ENCODE data around the gene ATP8A1.
"Not testable (repeated sequence)": the region's sequence is repeated elsewhere in the genome, so short reads cannot be mapped to it uniquely, and the experiment has no call there.

ATP8A1 gene

GRCh38 chr4:42656944-42657792, at the start of gene ATP8A1:
TSS of gene ATP8A1 (minus strand) at chr4:42657105. CDS start at chr4:42656873, 232 bp downstream.
- in situ Hi-C loops (cut with HindIII; ENCODE audit: low pct_ligation_motif_present, low pct_unique_long_range_greater_than_20kb, low sequenced_read_pairs), result no loop called here
- peak; percentile 82 for DNase-seq

DNA sequence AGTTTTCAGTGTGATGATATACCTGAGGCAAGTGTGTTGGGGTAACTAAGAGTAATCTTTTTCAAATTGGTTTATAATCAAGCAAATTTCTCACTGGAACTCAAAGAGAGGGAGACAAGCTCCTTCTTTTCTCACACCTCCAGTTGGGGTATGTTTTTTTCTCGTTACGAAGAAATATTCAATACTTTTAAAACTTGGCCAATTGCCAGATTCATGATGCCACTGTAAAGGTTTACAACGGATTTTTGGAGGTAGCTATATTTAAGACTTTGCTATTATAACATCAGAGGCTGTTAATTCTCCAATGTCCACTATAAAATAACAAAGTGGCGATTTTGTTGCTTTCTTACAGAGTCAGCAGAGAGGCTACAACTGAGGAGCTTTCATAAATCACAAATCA, 49.2 kb upstream of the ATP8A1 start:
- in situ Hi-C loops (cut with HindIII; ENCODE audit: low pct_ligation_motif_present, low pct_unique_long_range_greater_than_20kb, low sequenced_read_pairs), result no loop called here
- no peak for DNase-seq

DNA sequence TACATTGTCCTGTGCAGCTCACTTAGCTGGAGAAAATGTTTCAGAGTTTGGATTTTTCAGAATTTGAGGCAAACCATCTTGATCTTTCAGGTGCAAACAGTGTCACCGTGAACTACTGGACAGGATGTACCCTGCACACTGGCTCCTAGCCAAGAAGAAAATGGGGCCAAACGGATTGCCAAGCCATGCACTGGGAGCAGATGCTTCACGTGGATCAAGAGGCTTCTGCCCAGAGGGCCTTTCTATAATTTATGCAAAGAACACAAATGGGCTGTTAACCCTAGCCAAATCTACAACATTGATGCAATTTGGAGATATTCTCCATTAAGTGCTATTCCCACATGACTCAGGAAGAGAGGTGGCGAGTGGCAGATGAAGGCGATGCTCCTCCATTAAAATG, 46.9 kb upstream of the ATP8A1 start:
- DNase-seq, result no peak
- in situ Hi-C loops (cut with HindIII; ENCODE audit: low pct_ligation_motif_present, low pct_unique_long_range_greater_than_20kb, low sequenced_read_pairs), result no loop called here

DNA sequence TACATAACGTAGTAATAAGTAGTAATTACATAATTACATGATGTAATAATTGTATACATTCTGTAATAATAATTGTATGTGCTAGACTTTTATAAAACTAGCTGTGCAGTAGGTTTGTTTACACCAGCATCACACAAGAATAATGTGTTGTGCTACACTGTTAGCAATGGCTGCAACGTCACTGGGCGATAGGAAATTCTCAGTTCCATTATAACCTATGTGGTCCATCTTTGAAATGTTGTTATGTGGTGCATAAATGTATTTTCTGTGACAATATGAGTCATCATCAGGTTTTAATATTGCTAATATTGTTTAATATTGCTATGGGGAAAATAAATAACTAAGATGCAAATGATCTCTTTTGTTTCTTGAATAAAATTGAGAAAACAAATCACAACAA, 46.0 kb upstream of the ATP8A1 start:
- in situ Hi-C loops (cut with HindIII; ENCODE audit: low pct_ligation_motif_present, low pct_unique_long_range_greater_than_20kb, low sequenced_read_pairs), result no loop called here
- no peak for DNase-seq

DNA sequence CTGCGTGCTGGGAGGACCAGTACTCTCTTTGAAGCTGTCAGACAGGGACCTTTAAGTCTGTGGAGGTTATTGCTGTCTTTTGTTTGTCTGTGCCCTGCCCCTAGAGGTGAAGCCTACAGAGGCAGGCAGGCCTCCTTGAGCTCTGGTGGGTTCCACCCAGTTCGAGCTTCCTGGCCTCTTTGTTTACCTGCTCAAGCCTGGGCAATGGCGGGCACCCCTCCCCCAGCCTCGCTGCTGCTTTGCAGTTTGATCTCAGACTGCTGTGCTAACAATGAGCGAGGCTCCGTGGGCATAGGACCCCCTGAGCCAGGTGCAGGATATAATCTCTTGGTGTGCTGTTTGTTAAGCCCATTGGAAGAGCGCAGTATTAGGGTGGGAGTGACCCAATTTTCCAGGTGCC, 44.9 kb upstream of the ATP8A1 start:
- in situ Hi-C loops (cut with HindIII; ENCODE audit: low pct_ligation_motif_present, low pct_unique_long_range_greater_than_20kb, low sequenced_read_pairs); DNase-seq: not testable (repeated sequence)

DNA sequence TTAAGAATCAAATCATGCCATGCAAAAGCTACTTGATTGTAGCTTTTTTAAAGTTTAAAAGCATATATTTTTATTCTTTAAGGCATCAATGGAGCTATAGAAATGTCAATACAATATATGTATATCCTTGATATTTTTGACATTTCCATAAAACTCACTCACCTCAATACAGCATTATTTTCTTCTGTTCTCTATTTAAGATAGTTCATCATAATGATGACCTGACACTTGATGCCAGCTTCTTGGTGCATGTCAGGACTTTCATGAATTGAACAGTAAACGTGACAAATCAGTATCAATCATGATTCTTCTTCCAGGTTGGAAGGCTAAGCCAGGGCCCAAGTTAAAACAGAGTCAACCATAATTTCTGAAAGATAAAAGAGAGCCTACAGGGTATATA, 33.6 kb upstream of the ATP8A1 start:
- DNase-seq, result no peak
- in situ Hi-C loops (cut with HindIII; ENCODE audit: low pct_ligation_motif_present, low pct_unique_long_range_greater_than_20kb, low sequenced_read_pairs), result no loop called here

DNA sequence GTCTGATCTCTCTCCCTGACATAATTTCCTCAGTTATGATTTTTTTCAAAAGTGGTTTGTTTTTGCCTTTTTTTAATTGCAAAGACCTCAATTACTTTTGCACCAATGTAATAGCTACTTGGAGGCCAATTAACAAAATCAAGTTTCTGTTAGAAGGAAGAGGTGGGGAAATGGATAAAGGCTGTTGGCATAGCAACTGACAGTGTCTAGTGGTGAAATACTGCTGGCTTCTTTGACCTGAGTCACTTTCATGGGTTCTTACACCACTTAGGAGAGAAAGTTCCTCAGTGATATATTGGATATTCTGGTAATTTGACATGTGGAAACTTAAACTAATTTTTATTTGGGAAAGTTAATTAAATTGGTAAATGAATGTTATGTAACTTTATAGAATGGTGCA, 26.5 kb upstream of the ATP8A1 start:
- in situ Hi-C loops (cut with HindIII; ENCODE audit: low pct_ligation_motif_present, low pct_unique_long_range_greater_than_20kb, low sequenced_read_pairs), result no loop called here
- no peak for DNase-seq

DNA sequence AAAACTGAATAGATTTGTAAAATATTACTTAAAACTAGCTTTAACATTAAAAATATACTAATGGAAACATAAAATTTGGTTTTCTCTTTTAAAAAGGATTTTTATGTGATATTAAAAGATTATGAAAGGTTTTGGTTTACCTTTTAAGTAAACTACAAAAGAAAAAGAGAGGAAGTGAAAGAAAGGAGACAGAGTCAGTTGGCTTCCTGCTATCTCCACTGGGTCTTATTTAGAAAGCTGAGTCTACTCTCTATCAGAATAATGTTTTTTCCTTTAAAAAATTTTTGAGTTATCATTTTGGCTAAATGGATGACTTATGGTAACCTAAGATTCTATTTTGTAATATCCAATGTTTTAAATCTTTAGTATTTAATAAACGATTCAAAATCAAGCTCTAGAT, 21.6 kb upstream of the ATP8A1 start:
- DNase-seq, result no peak
- in situ Hi-C loops (cut with HindIII; ENCODE audit: low pct_ligation_motif_present, low pct_unique_long_range_greater_than_20kb, low sequenced_read_pairs), result no loop called here

- DNase-seq, result no peak
- in situ Hi-C loops (cut with HindIII; ENCODE audit: low pct_ligation_motif_present, low pct_unique_long_range_greater_than_20kb, low sequenced_read_pairs), result no loop called here
Observed at GRCh38 chr4:42676066-42676951, 19.4 kb upstream of the ATP8A1 start.

DNA sequence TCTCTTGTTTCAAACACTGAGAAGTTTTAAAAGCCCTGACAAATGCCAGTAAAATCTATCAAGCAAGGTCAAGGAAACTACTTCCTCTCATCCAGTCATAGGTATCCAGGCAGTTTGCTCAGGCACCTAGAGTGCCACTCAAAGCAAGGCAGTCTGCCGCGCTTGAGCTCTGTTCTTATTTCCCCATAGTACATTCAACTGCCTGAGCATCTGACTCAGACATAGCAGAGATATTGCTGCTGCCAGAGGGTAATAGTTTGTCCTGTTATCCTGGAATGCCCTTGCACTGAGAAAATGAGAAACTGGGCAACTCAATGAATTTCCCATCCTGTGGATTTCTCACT, 16.1 kb upstream of the ATP8A1 start:
- no peak for DNase-seq
- in situ Hi-C loops (cut with HindIII; ENCODE audit: low pct_ligation_motif_present, low pct_unique_long_range_greater_than_20kb, low sequenced_read_pairs), result no loop called here

GRCh38 chr4:42672359-42673081, 15.6 kb upstream of the ATP8A1 start:
- no peak for DNase-seq
- in situ Hi-C loops (cut with HindIII; ENCODE audit: low pct_ligation_motif_present, low pct_unique_long_range_greater_than_20kb, low sequenced_read_pairs), result no loop called here

DNA sequence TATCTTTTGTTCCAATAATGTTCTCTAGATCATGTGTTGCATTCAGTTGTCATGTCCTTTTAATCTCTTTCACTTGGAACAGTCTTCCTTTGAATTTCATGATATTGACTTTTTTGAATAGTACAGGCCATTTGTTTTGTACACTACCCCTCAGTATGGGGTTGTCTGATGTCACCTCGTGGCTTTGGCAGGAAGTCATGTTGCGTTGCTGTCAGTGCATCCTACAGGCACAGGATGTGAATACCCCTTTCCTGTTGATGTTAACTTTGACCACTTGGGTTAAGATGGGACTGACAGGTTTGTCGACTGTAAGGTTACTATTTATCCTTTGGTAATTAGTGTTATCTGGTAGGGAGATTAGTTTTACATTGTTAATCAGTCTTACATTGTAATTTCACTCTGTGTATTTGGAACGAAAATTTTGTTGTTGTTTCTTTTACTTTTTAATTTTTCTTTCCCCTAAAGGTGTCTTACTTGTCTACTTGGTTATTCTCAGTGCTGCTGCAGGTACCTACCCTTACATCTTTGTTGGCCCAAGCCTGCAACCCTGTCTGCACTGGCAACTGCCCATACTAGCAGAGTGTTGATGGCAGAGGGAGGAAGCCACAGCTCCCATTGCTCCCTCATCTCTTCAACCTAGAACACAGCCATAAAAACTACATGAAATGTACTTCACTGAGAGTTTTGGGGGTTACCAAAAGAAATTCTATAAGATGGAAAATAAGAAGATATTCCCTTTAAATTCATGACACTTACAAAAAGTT, 14.7 kb upstream of the ATP8A1 start:
- no peak for DNase-seq
- in situ Hi-C loops (cut with HindIII; ENCODE audit: low pct_ligation_motif_present, low pct_unique_long_range_greater_than_20kb, low sequenced_read_pairs), result no loop called here

DNA sequence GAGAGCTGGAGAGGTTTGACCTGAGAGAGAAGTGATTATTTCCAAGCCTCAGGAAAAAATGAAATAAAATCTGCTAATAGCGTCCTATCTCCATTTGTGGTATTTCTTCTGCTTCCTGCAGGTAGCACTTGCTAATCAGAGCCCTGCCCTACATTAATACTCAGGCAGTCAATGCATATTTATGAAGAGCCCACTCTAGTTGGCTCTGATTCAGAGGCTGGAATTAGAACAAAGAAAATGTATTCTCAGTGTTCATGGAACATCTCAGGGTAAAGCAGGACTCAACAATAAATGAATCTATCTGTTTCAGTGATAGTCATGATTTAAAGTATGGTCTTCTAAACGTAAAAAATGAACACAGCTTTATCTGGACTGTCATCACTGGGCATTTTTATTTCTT, 1.4 kb upstream of the ATP8A1 start:
- no peak for DNase-seq
- in situ Hi-C loops (cut with HindIII; ENCODE audit: low pct_ligation_motif_present, low pct_unique_long_range_greater_than_20kb, low sequenced_read_pairs), result no loop called here

- in situ Hi-C loops (cut with HindIII; ENCODE audit: low pct_ligation_motif_present, low pct_unique_long_range_greater_than_20kb, low sequenced_read_pairs), result no loop called here
- no peak for DNase-seq
Observed at GRCh38 chr4:42656679-42656943, 294 bp downstream of the ATP8A1 start.

DNA sequence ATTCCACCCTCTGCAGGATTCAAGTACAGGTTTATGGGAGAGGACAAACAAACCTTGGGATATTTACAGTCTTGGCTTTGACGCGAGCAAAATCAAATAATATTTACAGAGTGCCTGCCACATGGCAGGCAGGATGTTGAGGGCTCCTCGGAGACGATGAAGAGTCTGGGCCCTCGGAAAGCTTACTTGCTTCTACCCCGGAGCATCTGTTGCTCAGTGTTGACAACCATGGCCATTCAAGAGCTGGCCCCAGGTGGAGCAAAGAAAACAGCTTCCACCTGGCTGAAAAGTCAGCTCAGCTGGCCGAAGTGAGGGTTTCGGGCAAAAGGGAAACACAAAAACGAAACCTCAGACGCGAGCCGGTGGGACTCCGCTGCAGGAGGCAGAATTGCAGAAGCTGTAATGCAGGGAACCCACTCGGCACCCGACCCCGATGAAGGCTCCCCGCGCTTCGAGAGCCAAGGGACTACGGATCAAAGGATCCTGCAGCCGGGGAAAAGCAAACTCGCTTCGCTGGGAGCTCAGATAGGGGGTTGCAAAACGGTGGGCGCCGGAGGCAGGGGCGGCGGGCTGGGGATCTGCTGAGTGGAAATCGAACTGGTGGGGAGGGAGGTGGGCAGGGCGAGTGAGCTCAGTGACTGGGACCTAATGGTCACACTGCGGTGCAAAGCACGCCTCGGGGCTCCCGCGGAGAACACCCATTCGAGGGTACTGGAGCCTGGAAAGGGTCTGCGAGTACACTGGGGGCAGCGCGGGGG, 805 bp downstream of the ATP8A1 start:
- in situ Hi-C loops (cut with HindIII; ENCODE audit: low pct_ligation_motif_present, low pct_unique_long_range_greater_than_20kb, low sequenced_read_pairs), result no loop called here
- DNase-seq, result peak; percentile 4

DNA sequence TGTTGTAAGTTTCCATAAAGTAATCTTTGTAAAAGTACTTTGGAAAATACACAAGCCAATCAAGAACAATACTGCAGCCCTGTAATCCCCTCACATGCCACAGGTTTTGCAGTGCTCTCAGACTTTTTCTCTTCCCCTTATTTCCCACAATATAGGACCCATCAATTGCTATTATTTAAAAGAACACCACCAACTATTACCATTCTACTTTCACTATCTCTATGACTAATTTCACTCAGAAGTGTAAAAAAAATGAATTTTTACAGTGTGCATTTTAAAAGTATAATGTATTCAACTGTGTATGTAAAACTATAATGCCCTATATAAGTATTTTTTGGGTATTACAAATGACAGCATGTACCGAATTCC, 1.7 kb downstream of the ATP8A1 start:
- no peak for DNase-seq
- in situ Hi-C loops (cut with HindIII; ENCODE audit: low pct_ligation_motif_present, low pct_unique_long_range_greater_than_20kb, low sequenced_read_pairs), result no loop called here

GRCh38 chr4:42654631-42655268, 2.2 kb downstream of the ATP8A1 start:
- in situ Hi-C loops (cut with HindIII; ENCODE audit: low pct_ligation_motif_present, low pct_unique_long_range_greater_than_20kb, low sequenced_read_pairs), result no loop called here
- peak; percentile 77 for DNase-seq

All from ACHN (cell line).